Keratinocyte (primary cell): ENCODE results near the gene TUBGCP3.

Experiments used
- CTCF ChIP-seq, 3 experiments: IDR thresholded peaks in 1 of 3; conservative IDR thresholded peaks in 1 of 3; optimal IDR thresholded peaks in 1 of 3; 2 replicates in 2 of 3; 3 replicates in 1 of 3; pipeline versions ENCODE3 to v1.5.1; 2011; ENCODE audit warnings: low read length in 3 of 3, mild to moderate bottlenecking in 3 of 3, moderate library complexity in 2 of 3, control low read depth in 1 of 3, inconsistent platforms in 1 of 3; ENCODE audit not compliant: insufficient read depth in 2 of 3; ENCODE audit errors: extremely low read depth in 1 of 3
- EZH2 ChIP-seq: IDR thresholded peaks from one replicate; pipeline ENCODE4 v1.6.1; 2012; ENCODE audit warnings: inconsistent platforms, mild to moderate bottlenecking, low read length, moderate library complexity

- TF ChIP-seq CTCF (optimal IDR thresholded peaks at IDR 0.05 in 1 of 3, IDR thresholded peaks at IDR 0.05 in 1 of 3, conservative IDR thresholded peaks at IDR 0.05 in 1 of 3; ENCODE audit: extremely low read depth in 1 of 3, insufficient read depth in 2 of 3, low read length in 3 of 3) (no peak), EZH2 (no peak)
Measured at GRCh38 chr13:112454648-112455334, 133.2 kb downstream of the TUBGCP3 start.
